Stimulated activated naive CD4-positive, alpha-beta T cell treated with Interleukin-2 at 50 U/mL for 16 hours (primary cell): Measurements from ENCODE around the gene GLI3.

ENCODE experiments used
- DNase-seq: peaks from one replicate; lab custom pipeline; 2025; lab: John Stamatoyannopoulos, UW

GLI3 gene

GRCh38 chr7:41998041-41998440 is 239.0 kb downstream of the GLI3 start:
- DNase-seq: no peak

DNA sequence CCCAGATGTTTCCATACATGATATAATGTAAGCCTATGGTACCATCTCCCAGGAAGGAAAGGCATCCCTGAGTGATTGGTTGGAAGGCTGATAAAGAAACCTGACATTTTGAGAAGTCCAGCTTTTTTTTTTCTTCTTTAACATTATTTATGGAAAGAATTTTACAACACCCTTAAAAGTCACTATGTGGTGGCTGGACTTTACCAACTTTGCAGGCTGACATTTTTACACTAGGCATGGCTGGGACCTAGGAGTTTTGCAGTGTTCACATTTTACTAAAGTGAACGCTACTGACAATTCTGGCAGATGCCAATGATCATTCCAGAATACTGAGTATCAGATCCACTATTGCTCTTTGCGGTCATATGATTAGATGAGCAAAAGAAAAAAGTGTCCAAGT is 239.9 kb downstream of the GLI3 start:
- no peak for DNase-seq

- DNase-seq: no peak
Observed at GRCh38 chr7:41996381-41997035, 240.5 kb downstream of the GLI3 start.

DNA sequence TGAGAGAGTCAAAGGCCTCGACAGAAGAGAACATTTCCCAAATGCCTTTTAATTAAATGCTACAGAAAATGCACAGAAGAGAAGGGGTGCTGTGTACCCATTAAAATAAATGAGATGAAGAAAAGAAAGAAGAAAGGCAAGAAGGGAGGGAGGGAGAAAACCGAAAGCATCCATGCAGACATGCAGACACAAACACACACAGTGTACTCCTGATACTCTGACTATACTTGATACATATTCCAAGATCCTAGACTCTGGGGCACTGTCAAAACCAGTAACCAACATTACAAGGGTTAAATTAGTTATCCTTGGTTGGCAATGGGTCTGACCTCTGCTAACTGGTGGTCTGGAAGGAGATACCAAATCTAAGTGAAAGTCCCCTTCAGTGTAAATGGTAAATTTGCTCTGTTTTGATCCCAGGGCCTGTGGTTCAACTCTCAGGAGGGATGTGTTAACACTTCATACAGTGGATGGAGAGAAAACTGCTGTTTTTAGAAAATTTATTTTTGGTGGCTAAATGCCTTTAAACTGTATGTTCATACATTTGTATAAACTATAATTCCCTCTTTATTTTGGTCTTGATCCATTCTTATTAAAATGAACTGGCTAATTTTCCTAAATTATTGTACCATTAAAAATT is 241.3 kb downstream of the GLI3 start:
- no peak for DNase-seq

GRCh38 chr7:41994746-41995110 is 242.3 kb downstream of the GLI3 start:
- no peak for DNase-seq

- no peak for DNase-seq
Observed at GRCh38 chr7:41994036-41994745, 242.8 kb downstream of the GLI3 start.

- no peak for DNase-seq
Observed at GRCh38 chr7:41992881-41993867, 243.8 kb downstream of the GLI3 start.

- DNase-seq: no peak
Observed at GRCh38 chr7:41984888-41985287, 252.1 kb downstream of the GLI3 start.

GRCh38 chr7:41981046-41982040 is 255.7 kb downstream of the GLI3 start:
- no peak for DNase-seq

DNA sequence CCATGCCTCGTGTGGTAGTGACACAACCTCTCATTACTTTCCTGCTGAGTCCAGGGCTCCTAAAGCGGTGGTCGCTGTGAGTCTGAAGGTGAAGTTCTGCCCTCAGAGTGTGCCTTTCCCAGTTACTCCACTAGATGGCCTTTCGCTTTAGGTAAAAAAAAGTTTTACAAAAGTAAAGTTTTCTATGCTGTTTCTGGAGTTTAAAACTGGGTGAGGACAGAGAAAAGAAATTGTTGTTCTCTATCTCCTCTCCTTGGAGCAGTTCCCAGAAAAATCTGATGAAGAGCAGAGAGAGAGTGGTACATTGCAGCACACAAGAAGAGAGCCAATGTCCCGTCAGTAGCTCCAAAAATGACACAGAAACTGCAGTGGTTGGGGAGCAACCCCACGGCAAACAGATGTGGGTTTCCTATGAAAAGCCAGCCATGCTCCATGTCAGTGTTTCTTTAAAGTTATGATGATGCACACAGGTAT is 257.1 kb downstream of the GLI3 start:
- DNase-seq: no peak

DNA sequence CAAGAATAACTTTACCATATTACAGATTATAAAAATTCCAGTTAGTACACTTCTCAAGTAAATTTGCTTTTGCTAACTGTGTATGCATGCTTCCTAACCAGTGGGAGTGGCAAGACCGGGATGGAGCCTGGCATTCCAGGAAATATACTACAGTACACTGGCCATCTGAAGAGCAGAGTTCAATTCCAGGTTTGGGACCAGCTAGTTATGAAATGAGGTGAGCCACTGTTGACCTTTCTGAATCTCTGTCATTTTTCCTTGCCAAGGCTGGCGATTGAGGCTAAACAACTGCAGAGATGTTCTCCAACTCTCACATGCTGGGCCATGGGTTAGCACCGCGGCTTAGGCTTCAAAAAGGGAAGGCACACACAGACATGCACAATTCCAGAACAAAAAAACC is 258.2 kb downstream of the GLI3 start:
- DNase-seq: no peak

DNA sequence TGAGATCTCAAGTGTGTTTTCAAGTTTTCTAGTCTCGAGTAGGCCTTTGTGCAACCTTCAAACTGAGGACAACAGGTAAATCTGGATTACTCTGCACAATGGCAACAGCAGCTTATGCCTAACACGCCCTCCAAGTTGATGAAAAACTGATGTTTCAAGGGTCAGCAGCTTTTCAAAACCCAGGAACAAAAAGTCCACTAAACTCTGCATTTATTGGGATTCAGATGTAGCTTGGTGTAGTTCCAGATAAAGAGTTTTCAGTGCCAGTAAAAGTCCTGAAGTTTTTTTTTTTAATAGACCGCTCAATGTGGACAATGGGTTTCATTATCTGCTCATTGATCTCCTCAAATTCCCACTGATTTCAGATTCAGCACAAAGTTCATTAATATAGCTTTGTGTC is 259.3 kb downstream of the GLI3 start:
- no peak for DNase-seq

GRCh38 chr7:41977151-41977651 is 259.8 kb downstream of the GLI3 start:
- DNase-seq: no peak

GRCh38 chr7:41976411-41976810 is 260.6 kb downstream of the GLI3 start:
- DNase-seq: no peak

DNA sequence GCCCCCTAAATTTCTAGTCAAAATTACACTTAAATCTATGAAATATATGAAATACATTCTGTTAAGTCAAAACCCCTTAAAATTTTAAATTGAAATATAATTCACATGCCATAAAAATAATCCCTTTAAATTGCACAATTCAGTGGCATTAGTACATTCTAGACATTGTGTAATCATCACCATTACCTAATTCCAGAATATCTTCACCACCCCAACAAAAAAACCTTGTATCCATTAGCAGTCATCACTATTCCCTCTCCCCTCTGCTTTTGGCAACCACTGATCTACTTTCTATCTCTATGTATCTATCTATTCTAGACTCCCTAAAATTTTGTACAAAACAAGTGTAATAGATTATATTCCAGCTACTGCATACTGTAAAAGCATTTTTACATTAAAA is 261.2 kb downstream of the GLI3 start:
- DNase-seq: no peak

- DNase-seq: no peak
Observed at GRCh38 chr7:41974870-41975557, 262.0 kb downstream of the GLI3 start.

- no peak for DNase-seq
Observed at GRCh38 chr7:41973202-41973730, 263.7 kb downstream of the GLI3 start.

GRCh38 chr7:41972776-41973175 is 264.2 kb downstream of the GLI3 start:
- no peak for DNase-seq

DNA sequence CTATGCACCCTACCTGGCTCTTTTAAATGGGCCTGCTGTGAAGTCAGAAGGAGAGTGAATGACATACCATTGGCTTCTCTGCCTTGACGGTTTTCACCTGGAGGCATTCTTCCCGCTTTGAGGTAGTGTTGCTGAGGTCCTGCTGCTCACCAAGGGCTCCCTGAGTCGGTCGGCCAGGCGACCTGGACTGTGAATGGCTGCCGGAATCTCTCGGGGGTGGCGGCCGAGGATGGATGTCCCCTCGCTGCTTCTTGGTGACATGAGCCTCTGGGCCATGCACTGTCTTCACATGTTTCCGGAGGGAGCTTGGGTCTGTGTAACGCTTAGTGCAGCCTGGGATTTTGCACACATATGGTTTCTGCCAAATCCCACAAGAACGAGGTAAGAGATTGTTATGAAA is 264.7 kb downstream of the GLI3 start:
- no peak for DNase-seq
